Right lobe of liver (tissue), 6 donors: ENCODE data around the gene DLG2. TPM values are rescaled to one million over a fixed set of nuclear protein-coding genes. Genes with fewer than 3 reads are reported as not detected.

Experiments
- ATAC-seq, 4 donors: fragments of 200-7000 bp; cut with Tn5 transposase; one replicate each; pipeline ENCODE4 v1.9.1; 2020; ENCODE audit warnings: mild to moderate bottlenecking in 4 of 4, moderate library complexity in 4 of 4
- DNase-seq, 3 donors: peaks; one replicate each; pipeline ENCODE4 v3.0.0-alpha.2; 2020
- H3K27ac ChIP-seq, 3 donors: fragments of 200-600 bp; one replicate each; pipeline ENCODE4 v1.8.0; 2022
- H3K27me3 ChIP-seq, 2 donors: fragments of 200-600 bp; one replicate each; pipeline ENCODE4 v1.8.0; 2022
- H3K36me3 ChIP-seq, 4 donors: fragments of 200-600 bp; sonication (generic) in 1 of 4; one replicate each; pipeline versions ENCODE4 v1.5.1 to v1.8.0; 2017 to 2022; ENCODE audit warnings: control low read depth in 1 of 4
- H3K4me1 ChIP-seq, 4 donors: fragments of 200-600 bp; sonication (generic) in 1 of 4; one replicate each; pipeline versions ENCODE4 v1.5.1 to v1.8.0; 2017 to 2022; ENCODE audit warnings: control low read depth in 1 of 4
- H3K4me3 ChIP-seq, 3 donors: fragments of 200-600 bp; one replicate each; pipeline ENCODE4 v1.8.0; 2022
- H3K9me3 ChIP-seq, 4 donors: fragments of 200-600 bp; sonication (generic) in 1 of 4; one replicate each; pipeline versions ENCODE4 v1.5.1 to v1.8.0; 2017 to 2022; ENCODE audit warnings: control low read depth in 1 of 4
- POLR2A ChIP-seq: fragments of 450-650 bp; IDR thresholded peaks from one replicate; pipeline ENCODE4 v1.6.1; 2017; ENCODE audit warnings: antibody characterized with exemption, mild to moderate bottlenecking
- WGBS: methylation state at CpG from one replicate; pipeline ENCODE4 v1.1.6; 2018; ENCODE audit warnings: low coverage, low lambda C conversion rate; ENCODE audit not compliant: insufficient coverage; ENCODE audit errors: missing lambda C conversion rate; 5-methylcytosine and 5-hydroxymethylcytosine counted together
- intact Hi-C, 2 donors: fragments of 100-400 bp; cut with DNase I; formaldehyde crosslinking; loops; one replicate each; pipeline versions ENCODE4 v1.11.2 to v1.14.1; 2022
- total RNA-seq, 6 experiments: library from RNA; depleted of rRNA in 2 of 6; stranded (reverse); fragments of >200 nt in 2 of 6; fragmentation: NEBNext Ultra II Directional in 3 of 6; extraction: Animal tissue kit (Norgen Biotek cat#: 25700) in 3 of 6; gene quantifications; one replicate each; pipeline versions ENCODE4 v1.1.0 to v1.2.4, GENCODE V29; 2016 to 2023
- TF ChIP-seq, protein P1 (sequence below), 4 donors: fragments of 200-600 bp in 3 of 4; fragments of 450-650 bp in 1 of 4; IDR thresholded peaks; one replicate each; pipeline versions ENCODE4 v1.5.1 to v1.8.0; 2016 to 2022; ENCODE audit warnings: antibody characterized with exemption in 4 of 4, mild to moderate bottlenecking in 2 of 4
- donor health status: DM: no; HTN: yes; CAD: no.
- donor health status: DM: no; HTN: no; CAD: no.
- donor health status: DM: no; HTN: no; CAD: no.
- donor health status: DM: no; HTN: yes; CAD: no.
- donor health status: DM: no; HTN: yes; CAD: no.

DLG2 gene
- total RNA-seq, 6 experiments from 2014 or later, result 1.2 to 6.4 (median 2.5) TPM

- Histone ChIP-seq H3K36me3 (no peaks in the 10 kb centered on the region), H3K9me3 (no peaks in the 10 kb centered on the region), H3K27ac (no peak overlapping the region), H3K4me3 (no peak overlapping the region), H3K27me3 (no peaks in the 10 kb centered on the region), H3K4me1 (no peaks in the 10 kb centered on the region)
- intact Hi-C loops, result no loop called here
- ATAC-seq, result no peak
- no peak for DNase-seq
- WGBS, result 67% methylated on average over 4 of the region's 4 CpGs
- TF ChIP-seq, protein P1, sequence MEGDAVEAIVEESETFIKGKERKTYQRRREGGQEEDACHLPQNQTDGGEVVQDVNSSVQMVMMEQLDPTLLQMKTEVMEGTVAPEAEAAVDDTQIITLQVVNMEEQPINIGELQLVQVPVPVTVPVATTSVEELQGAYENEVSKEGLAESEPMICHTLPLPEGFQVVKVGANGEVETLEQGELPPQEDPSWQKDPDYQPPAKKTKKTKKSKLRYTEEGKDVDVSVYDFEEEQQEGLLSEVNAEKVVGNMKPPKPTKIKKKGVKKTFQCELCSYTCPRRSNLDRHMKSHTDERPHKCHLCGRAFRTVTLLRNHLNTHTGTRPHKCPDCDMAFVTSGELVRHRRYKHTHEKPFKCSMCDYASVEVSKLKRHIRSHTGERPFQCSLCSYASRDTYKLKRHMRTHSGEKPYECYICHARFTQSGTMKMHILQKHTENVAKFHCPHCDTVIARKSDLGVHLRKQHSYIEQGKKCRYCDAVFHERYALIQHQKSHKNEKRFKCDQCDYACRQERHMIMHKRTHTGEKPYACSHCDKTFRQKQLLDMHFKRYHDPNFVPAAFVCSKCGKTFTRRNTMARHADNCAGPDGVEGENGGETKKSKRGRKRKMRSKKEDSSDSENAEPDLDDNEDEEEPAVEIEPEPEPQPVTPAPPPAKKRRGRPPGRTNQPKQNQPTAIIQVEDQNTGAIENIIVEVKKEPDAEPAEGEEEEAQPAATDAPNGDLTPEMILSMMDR (IDR thresholded peaks at IDR 0.05), result no peak
- no peak for TF ChIP-seq POLR2A
Measured at GRCh38 chr11:84588131-84588829, 1038.9 kb downstream of the DLG2 start.

- H3K27me3 ChIP-seq, result no peaks in the 10 kb centered on the region
- H3K36me3 ChIP-seq, result no peaks in the 10 kb centered on the region
- no peak overlapping the region for H3K4me3 ChIP-seq
- 88% methylated on average over 1 of the region's 1 CpG for WGBS
- intact Hi-C loops, result no loop called here
- no peaks in the 10 kb centered on the region for H3K9me3 ChIP-seq
- no peaks in the 10 kb centered on the region for H3K4me1 ChIP-seq
- TF ChIP-seq POLR2A, result no peak
- TF ChIP-seq, protein P1 (IDR thresholded peaks at IDR 0.05), result no peak
- DNase-seq (no peak), ATAC-seq (no peak)
- H3K27ac ChIP-seq, result no peak overlapping the region
Measured at GRCh38 chr11:84583106-84583505, 1044.0 kb downstream of the DLG2 start.

GRCh38 chr11:84581083-84581482 is 1046.1 kb downstream of the DLG2 start:
- 56% methylated on average over 3 of the region's 3 CpGs for WGBS

DNA sequence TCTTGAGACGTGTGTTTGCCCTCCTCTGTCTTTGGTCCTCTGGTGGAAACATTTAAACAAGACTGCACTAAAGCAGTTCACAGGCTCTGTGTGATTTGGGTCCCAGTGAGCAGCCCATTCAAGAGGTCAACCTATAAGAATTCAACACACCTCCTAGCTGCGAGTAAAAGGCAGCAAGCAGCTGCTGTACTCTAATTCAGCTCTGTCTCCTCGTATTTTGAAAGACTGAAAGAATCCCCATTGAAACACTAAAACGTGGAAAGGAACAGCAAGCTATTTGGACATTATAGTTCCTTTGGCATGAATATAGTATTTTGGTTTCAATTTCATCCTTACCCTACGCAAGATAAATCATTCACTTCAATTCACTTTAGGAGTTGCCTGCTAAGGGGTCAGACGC is 1046.7 kb downstream of the DLG2 start:
- ATAC-seq (no peak), DNase-seq (no peak)
- no peaks in the 10 kb centered on the region for H3K4me1 ChIP-seq
- H3K36me3 ChIP-seq, result no peaks in the 10 kb centered on the region
- intact Hi-C loops, result no loop called here
- WGBS, result 64% methylated on average over 5 of the region's 6 CpGs
- H3K27me3 ChIP-seq, result no peaks in the 10 kb centered on the region
- H3K27ac ChIP-seq, result no peak overlapping the region
- TF ChIP-seq, protein P1 (IDR thresholded peaks at IDR 0.05), result no peak
- TF ChIP-seq POLR2A, result no peak
- H3K9me3 ChIP-seq, result no peaks in the 10 kb centered on the region
- H3K4me3 ChIP-seq, result no peak overlapping the region

More at GRCh38 chr11:84581083-84581482, 1046.1 kb downstream of the DLG2 start:
- Histone ChIP-seq H3K4me3 (no peak overlapping the region), H3K4me1 (no peaks in the 10 kb centered on the region), H3K27ac (no peak overlapping the region), H3K9me3 (no peaks in the 10 kb centered on the region), H3K36me3 (no peaks in the 10 kb centered on the region), H3K27me3 (no peaks in the 10 kb centered on the region)
- DNase-seq, result no peak
- TF ChIP-seq POLR2A, result no peak
- TF ChIP-seq, protein P1 (IDR thresholded peaks at IDR 0.05), result no peak
- intact Hi-C loops, result no loop called here
- ATAC-seq, result no peak
